Neuron (in vitro differentiated cells): ENCODE data around the gene HAUS5.

Experiments used
- H2AFZ ChIP-seq: one replicate; pipeline ENCODE4 v1.6.1; 2013; ENCODE audit warnings: low read depth, mild to moderate bottlenecking, inconsistent platforms, low read length, moderate library complexity
- H3K27me3 ChIP-seq: one replicate; pipeline ENCODE4 v1.6.1; 2013; ENCODE audit warnings: low read length; ENCODE audit not compliant: insufficient read depth
- H3K36me3 ChIP-seq: one replicate; pipeline ENCODE4 v1.6.1; 2013; ENCODE audit warnings: low read length; ENCODE audit not compliant: insufficient read depth
- H3K4me1 ChIP-seq: one replicate; pipeline ENCODE4 v1.6.1; 2013; ENCODE audit warnings: low read length; ENCODE audit not compliant: insufficient read depth
- H3K4me3 ChIP-seq: 2 replicates; pipeline ENCODE4 v1.5.1; 2013; ENCODE audit warnings: mild to moderate bottlenecking, low read length, moderate library complexity
- H3K9me3 ChIP-seq: one replicate; pipeline ENCODE4 v1.6.1; 2013; ENCODE audit warnings: low read length

The HAUS5 gene

DNA sequence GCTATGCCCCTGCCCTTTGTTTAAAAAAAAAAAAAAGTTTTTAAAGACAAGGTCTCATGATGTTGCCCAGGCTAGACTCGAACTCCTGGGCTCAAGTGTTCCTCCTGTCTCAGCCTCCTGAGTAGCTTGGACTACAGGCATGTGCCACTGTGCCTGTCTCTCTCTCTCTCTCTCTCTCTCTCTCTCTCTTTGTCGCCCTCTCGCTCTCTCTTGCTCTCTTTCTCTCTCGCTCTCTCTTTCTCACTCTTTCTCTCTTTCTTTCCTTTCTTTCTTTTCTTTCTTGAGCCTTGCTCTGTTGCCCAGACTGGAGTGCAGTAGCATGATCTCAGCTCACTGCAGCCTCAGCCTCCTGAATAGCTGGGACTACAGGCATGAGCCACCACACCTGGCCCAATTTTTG, 43.1 kb downstream of the HAUS5 start:
- Histone ChIP-seq H3K36me3 (peaks cover 59% of the 10 kb centered on the region), H3K27me3 (no peaks in the 10 kb centered on the region), H3K4me1 (no peaks in the 10 kb centered on the region), H3K4me3 (no peak overlapping the region), H3K9me3 (no peaks in the 10 kb centered on the region), H2AFZ (no peak overlapping the region)

DNA sequence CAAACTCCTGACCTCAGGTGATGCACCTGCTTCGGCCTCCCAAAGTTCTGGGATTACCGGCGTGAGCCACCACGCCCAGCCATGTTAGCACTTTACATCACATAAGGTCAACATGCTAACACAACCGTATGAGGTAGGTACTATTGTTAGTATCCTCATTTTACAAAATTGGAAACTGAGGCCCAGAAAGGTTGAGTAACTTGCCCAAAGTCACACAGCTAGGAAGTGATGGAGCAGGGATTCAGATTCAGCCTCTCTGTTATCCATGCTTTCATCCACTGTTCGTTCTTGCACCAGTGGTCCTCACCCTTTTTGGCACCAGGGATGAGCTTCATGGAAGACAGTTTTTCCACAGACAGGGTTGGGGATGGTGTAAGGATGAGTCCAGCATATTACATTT, 44.2 kb downstream of the HAUS5 start:
- Histone ChIP-seq H3K27me3 (no peaks in the 10 kb centered on the region), H3K4me3 (no peak overlapping the region), H3K36me3 (peaks cover 60% of the 10 kb centered on the region), H3K4me1 (no peaks in the 10 kb centered on the region), H3K9me3 (no peaks in the 10 kb centered on the region), H2AFZ (no peak overlapping the region)

DNA sequence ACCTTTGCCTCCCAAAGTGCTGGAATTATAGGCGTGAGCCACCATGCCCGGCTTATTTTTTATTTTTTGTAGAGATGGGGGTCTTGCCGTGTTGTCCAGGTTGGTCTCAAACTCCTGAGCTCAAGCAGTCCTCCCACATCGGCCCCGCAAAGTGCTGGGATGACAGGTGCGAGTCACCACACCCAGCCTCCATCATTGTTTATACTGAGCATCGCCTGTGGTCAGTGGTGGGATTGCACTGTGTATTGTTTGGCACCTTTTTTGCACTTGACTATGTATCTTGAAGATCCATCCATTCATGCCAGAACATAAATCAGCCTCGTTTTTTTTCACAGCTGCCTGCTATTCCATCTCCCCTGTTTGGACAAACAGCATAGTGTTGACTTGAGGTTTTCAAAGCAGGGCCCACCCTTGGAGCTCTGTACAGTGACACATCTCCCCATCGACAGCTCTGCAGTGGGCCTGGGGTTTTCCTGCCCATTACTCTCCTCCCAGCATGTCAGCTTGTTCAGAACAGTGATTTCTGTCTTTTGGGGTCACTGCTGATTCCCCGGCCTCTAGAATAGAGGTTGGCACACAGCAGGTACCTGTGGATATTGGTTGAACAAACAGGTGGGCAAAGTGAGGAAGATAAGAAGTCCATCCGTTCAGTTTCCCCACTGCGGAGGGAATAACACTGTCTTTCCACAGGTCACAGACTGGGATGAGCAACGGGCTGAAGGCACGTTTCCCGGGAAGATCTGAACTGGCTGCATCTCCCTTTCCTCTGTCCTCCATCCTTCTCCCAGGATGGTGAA, 45.6 kb downstream of the HAUS5 start:
- Histone ChIP-seq H3K4me1 (no peaks in the 10 kb centered on the region), H3K4me3 (no peak overlapping the region), H2AFZ (no peak overlapping the region), H3K9me3 (no peaks in the 10 kb centered on the region), H3K27me3 (no peaks in the 10 kb centered on the region), H3K36me3 (peaks cover 68% of the 10 kb centered on the region)

GRCh38 chr19:35661995-35662340, 49.4 kb downstream of the HAUS5 start:
- no peaks in the 10 kb centered on the region for H3K9me3 ChIP-seq
- no peaks in the 10 kb centered on the region for H3K27me3 ChIP-seq
- no peak overlapping the region for H3K4me3 ChIP-seq
- H3K4me1 ChIP-seq = no peaks in the 10 kb centered on the region
- H2AFZ ChIP-seq = no peak overlapping the region
- H3K36me3 ChIP-seq = peaks cover 44% of the 10 kb centered on the region

GRCh38 chr19:35663981-35664380, 51.4 kb downstream of the HAUS5 start:
- Histone ChIP-seq H3K4me3 (no peak overlapping the region), H3K4me1 (no peaks in the 10 kb centered on the region), H3K9me3 (no peaks in the 10 kb centered on the region), H2AFZ (no peak overlapping the region), H3K36me3 (peaks cover 30% of the 10 kb centered on the region), H3K27me3 (no peaks in the 10 kb centered on the region)

DNA sequence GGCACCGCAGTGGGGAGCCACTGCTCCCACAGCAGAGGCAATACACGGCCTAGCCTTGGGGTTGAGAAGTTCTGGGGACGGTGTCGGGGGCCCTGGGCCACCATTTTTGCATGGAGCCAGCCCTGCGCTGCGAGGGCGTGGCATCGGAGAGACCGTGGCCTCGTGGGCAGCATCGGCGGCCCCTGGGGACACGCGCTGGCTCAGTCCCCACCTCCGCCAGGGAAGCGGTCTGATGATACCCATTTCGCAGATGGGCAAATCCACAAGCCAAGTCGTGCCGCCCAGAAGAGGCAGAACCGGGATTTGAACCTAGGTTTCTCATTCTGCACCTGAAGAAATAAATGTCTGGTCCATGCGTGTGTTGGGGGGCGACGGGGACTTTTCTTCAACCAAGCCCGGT, 52.6 kb downstream of the HAUS5 start:
- no peaks in the 10 kb centered on the region for H3K4me1 ChIP-seq
- H3K9me3 ChIP-seq = no peaks in the 10 kb centered on the region
- H3K27me3 ChIP-seq = no peaks in the 10 kb centered on the region
- H3K36me3 ChIP-seq = peaks cover 22% of the 10 kb centered on the region
- H3K4me3 ChIP-seq = no peak overlapping the region
- H2AFZ ChIP-seq = no peak overlapping the region

GRCh38 chr19:35665604-35666003, 53.1 kb downstream of the HAUS5 start:
- Histone ChIP-seq H2AFZ (no peak overlapping the region), H3K4me3 (no peak overlapping the region), H3K36me3 (peaks cover 22% of the 10 kb centered on the region), H3K4me1 (no peaks in the 10 kb centered on the region), H3K9me3 (no peaks in the 10 kb centered on the region), H3K27me3 (no peaks in the 10 kb centered on the region)

DNA sequence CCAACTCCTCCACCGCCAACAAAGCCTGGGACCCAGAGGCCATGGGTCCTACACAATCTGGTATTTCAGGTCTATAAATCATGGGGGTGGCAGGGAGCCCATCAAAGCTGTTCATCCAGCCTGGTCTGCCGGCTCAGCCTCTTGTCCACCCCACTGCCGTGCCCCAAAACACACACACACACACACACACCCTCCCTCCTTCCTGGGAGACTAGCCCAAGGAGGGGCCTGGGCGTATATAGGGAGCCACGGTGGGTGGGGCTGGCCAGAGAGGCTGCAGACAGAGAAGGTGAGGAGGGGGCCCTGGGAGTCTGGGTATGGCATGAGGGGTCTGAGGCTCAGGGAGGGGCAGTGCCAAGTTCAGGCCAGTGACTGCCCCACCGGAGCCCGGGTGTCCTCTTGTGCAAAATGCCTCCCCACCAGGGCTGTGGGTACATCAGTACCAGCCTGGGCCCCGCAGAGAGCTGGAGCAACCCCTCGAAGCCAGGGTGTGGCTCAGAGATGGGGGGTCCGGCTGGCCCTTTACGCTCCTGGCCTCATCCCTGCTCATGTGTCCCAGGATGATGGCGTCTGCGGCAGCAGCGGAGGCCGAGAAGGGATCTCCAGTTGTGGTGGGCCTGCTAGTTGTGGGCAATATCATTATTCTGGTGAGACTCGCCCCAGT, 53.8 kb downstream of the HAUS5 start, which contains the start of gene UPK1A:
UPK1A (plus strand) TSS at position 267 of the 663 bp plus-strand sequence; CDS start at position 563, 296 bp downstream.
- Histone ChIP-seq H3K4me1 (no peaks in the 10 kb centered on the region), H3K36me3 (peaks cover 17% of the 10 kb centered on the region), H3K9me3 (no peaks in the 10 kb centered on the region), H3K27me3 (no peaks in the 10 kb centered on the region), H3K4me3 (no peak within 1 kb of the TSS), H2AFZ (no peak within 1 kb of the TSS)

DNA sequence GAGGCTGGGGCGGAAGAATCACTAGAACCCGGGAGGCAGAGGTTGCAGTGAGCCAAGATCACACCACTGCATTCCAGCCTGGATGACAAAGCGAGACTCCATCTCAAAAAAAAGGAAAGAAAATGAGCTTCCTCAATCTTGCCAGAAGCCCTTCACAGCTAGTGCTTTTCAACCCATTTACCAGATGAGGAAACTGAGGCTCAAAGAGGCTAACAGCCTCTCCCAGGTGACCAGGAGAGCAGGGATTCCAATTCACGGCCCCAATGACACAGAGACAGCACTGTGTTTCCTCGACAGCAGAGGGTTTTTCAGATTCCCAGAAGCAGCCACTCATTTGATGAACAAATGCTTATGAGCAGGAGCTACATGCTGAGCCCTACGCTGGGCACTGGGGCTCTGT, 57.0 kb downstream of the HAUS5 start:
- H3K4me1 ChIP-seq = no peaks in the 10 kb centered on the region
- no peak overlapping the region for H3K4me3 ChIP-seq
- peaks cover 16% of the 10 kb centered on the region for H3K27me3 ChIP-seq
- no peak overlapping the region for H2AFZ ChIP-seq
- H3K36me3 ChIP-seq = no peaks in the 10 kb centered on the region
- peaks cover 2% of the 10 kb centered on the region for H3K9me3 ChIP-seq

DNA sequence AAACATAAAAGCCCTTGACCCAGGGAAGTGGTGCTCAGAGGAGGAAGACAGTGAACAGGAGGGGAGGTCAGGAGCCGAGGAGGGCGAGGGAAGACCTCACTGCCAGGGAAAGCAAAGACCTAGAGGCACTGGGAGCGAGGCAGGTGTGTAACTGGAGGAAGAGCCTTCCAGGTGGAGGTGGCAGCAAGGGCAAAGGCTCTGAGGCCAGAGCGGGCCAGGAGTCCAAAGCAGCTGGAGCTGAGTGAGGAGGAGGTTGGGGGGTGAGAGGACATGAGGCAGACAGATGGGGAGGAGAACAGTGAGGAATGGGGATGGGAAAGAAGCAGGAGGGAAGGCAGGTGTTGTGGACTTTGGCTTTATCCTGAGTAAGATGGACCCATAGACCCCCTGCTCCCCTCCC, 57.4 kb downstream of the HAUS5 start:
- no peak overlapping the region for H3K4me3 ChIP-seq

DNA sequence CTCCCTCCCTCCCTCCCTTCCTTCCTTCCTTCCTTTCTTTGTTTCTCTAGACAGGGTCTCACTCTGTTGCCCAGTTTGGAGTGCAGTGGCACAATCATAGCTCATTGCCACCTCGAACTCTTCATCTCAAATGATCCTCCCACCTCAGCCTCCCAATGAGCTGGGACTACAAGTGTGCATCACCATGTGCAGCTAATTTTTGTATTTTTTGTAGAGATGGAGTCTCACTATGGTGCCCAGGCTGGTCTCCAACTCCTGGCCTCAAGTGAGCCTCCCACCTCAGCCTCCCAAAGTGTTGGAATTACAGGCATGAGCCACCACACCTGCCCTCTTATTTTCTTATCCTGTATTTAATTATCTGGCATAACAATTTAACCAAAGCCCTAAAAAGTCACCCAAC, 58.2 kb downstream of the HAUS5 start:
- Histone ChIP-seq H3K4me1 (no peaks in the 10 kb centered on the region), H3K4me3 (no peak overlapping the region), H3K36me3 (no peaks in the 10 kb centered on the region), H2AFZ (no peak overlapping the region), H3K9me3 (peaks cover 2% of the 10 kb centered on the region), H3K27me3 (peaks cover 16% of the 10 kb centered on the region)

More for the DNA sequence above, 57.4 kb downstream of the HAUS5 start:
- no peaks in the 10 kb centered on the region for H3K36me3 ChIP-seq
- H3K27me3 ChIP-seq = peaks cover 16% of the 10 kb centered on the region
- no peaks in the 10 kb centered on the region for H3K4me1 ChIP-seq
- H2AFZ ChIP-seq = no peak overlapping the region
- H3K9me3 ChIP-seq = peaks cover 2% of the 10 kb centered on the region

GRCh38 chr19:35671818-35672217, 59.3 kb downstream of the HAUS5 start:
- no peak overlapping the region for H2AFZ ChIP-seq
- peaks cover 2% of the 10 kb centered on the region for H3K9me3 ChIP-seq
- H3K36me3 ChIP-seq = no peaks in the 10 kb centered on the region
- H3K4me1 ChIP-seq = no peaks in the 10 kb centered on the region
- peaks cover 16% of the 10 kb centered on the region for H3K27me3 ChIP-seq
- no peak overlapping the region for H3K4me3 ChIP-seq

GRCh38 chr19:35673121-35673804, 60.7 kb downstream of the HAUS5 start:
- no peaks in the 10 kb centered on the region for H3K36me3 ChIP-seq
- H2AFZ ChIP-seq = no peak overlapping the region
- H3K4me3 ChIP-seq = no peak overlapping the region
- H3K9me3 ChIP-seq = peaks cover 2% of the 10 kb centered on the region
- H3K27me3 ChIP-seq = peaks cover 16% of the 10 kb centered on the region
- no peaks in the 10 kb centered on the region for H3K4me1 ChIP-seq
